Stimulated activated CD4-positive, alpha-beta T cell treated with anti-CD3 and anti-CD28 coated beads, Interleukin-4, amount 100 ng/mL, for 48 hours (primary cell): ENCODE measurements around the gene FSTL5.
"Not testable (repeated sequence)": the region's sequence is repeated elsewhere in the genome, so short reads cannot be mapped to it uniquely, and the experiment has no call there.

Experiments
- DNase-seq, 2 donors: peaks; one replicate each; pipeline ENCODE4 v3.0.0-alpha.2; 2020; ENCODE audit warnings: low read depth in 2 of 2

FSTL5 gene

GRCh38 chr4:161841759-161842158 is 322.0 kb downstream of the FSTL5 start:
- no peak for DNase-seq

- DNase-seq = no peak
Measured at GRCh38 chr4:161829591-161829990, 334.2 kb downstream of the FSTL5 start.

- no peak for DNase-seq
Measured at GRCh38 chr4:161828061-161828460, 335.7 kb downstream of the FSTL5 start.

GRCh38 chr4:161827013-161827412 is 336.8 kb downstream of the FSTL5 start:
- DNase-seq = no peak

- DNase-seq = no peak
Measured at GRCh38 chr4:161823450-161823849, 340.4 kb downstream of the FSTL5 start.

- DNase-seq = no peak
Measured at GRCh38 chr4:161822174-161822573, 341.6 kb downstream of the FSTL5 start.

GRCh38 chr4:161817914-161818313 is 345.9 kb downstream of the FSTL5 start:
- no peak for DNase-seq

GRCh38 chr4:161816958-161817357 is 346.8 kb downstream of the FSTL5 start:
- no peak for DNase-seq

GRCh38 chr4:161815841-161816240 is 348.0 kb downstream of the FSTL5 start:
- no peak for DNase-seq

- no peak for DNase-seq
Measured at GRCh38 chr4:161813889-161814288, 349.9 kb downstream of the FSTL5 start.

- DNase-seq = no peak
Measured at GRCh38 chr4:161813389-161813788, 350.4 kb downstream of the FSTL5 start.

GRCh38 chr4:161803171-161803570 is 360.6 kb downstream of the FSTL5 start:
- no peak for DNase-seq

GRCh38 chr4:161799710-161800109 is 364.1 kb downstream of the FSTL5 start:
- DNase-seq = no peak

GRCh38 chr4:161792991-161793390 is 370.8 kb downstream of the FSTL5 start:
- no peak for DNase-seq

GRCh38 chr4:161791796-161792556 is 371.8 kb downstream of the FSTL5 start:
- no peak for DNase-seq

- DNase-seq = no peak
Measured at GRCh38 chr4:161767116-161767515, 396.7 kb downstream of the FSTL5 start.

- no peak for DNase-seq
Measured at GRCh38 chr4:161762796-161763195, 401.0 kb downstream of the FSTL5 start.

GRCh38 chr4:161760008-161760407 is 403.8 kb downstream of the FSTL5 start:
- DNase-seq = no peak

GRCh38 chr4:161758412-161758811 is 405.4 kb downstream of the FSTL5 start:
- not testable (repeated sequence) for DNase-seq

GRCh38 chr4:161728929-161729328 is 434.9 kb downstream of the FSTL5 start:
- no peak for DNase-seq

GRCh38 chr4:161721947-161722346 is 441.9 kb downstream of the FSTL5 start:
- DNase-seq = no peak

GRCh38 chr4:161717084-161717483 is 446.7 kb downstream of the FSTL5 start:
- DNase-seq = no peak

- DNase-seq = no peak
Measured at GRCh38 chr4:161714931-161715330, 448.9 kb downstream of the FSTL5 start.
